HG02973 (cell line): ENCODE measurements around the gene INTS13.
"Not testable (repeated sequence)": the region's sequence is repeated elsewhere in the genome, so short reads cannot be mapped to it uniquely, and the experiment has no call there.

Source experiments
- ATAC-seq: cut with Tn5 transposase; IDR thresholded peaks from one replicate; pipeline ENCODE4 v1.9.1; 2021; ENCODE audit warnings: moderate library complexity; ENCODE audit not compliant: unreplicated experiment

Gene INTS13

DNA sequence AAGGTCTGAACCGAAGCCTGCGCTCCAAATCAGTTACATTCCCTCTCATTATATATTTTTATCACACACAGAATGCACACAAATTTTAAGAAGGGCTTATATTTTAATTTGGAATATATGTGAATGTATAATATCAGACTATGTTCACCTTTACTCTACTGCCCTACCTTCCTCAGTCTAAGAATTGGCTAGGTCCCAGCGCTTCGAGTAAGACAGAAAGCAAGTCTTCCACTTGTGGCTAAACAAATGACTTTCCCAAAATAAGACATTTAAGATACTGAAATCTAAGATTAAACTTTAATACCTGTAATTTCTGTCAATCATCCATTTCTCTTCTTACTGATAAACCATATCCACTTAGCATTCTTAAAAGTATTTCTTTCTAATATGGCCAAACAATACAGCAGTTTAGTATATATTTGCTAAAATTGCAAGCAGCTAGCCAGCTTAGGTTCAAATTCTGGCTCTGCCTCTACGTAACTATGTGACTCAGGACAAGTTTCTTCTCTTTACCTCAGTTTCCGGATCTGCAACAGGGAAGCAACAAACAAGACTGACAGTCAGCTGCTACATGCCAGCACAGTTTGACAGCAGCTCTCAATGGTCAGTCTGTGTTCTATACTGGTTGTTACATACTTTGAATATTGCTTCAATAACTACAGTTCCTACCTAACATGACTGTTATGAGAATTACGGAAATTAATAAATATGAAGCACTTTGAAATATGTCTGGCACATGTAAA is 2.0 kb downstream of the INTS13 start:
- ATAC-seq, result no peak

DNA sequence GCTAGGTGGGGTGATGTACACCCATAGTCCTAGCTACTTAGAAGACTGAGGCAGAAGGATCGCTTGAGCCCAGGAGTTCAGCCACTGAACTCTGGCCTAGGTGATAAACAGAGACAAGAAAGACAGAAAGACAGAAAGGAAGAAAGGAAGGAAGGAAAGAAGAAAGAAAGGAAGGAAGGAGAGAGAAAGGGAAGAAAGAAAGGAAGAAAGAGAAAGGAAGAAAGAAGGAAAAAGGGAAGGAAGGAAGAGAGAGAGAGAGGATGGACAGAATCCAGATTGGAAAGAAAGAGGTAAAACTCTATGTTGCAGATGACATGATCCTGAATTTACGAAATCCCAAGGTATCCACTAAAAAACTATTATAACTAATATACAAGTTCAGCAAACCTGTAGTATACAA is 8.2 kb downstream of the INTS13 start:
- no peak for ATAC-seq

DNA sequence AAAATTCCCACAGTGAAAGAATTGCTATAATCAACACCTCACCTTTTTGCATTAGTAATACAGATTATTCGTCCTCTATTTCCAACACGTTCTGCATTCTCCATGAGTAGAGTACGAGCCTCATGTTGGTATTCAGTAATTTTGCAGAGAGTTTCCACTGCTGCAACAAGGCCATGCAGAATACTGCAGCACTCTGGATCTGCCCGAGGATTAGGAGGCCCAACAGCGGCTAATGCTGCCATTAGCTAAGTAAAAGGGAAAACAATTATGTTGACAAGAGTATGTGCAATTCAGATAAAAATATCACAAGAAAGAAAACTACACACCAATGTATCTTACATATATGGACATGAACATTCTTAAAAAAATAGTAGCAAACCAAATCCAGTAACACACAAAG is 9.1 kb downstream of the INTS13 start:
- no peak for ATAC-seq

DNA sequence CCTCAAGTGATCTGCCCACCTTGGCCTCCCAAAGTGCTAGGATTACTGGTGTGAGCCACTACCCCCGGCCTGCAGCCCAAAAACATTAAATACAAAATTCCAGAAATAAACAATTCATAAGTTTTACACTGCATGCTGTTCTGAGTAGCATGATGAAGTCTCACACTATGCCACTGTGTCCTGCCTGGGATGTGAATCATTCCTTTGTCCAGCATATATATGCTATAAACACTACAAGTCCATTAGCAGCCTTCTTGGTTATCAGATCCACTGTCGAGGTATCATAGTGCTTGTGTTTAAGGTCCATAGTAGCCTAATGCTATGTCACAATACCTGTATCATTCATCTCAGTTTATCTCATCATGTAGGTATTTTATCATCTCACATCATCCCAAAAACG is 15.9 kb downstream of the INTS13 start:
- ATAC-seq, result no peak

DNA sequence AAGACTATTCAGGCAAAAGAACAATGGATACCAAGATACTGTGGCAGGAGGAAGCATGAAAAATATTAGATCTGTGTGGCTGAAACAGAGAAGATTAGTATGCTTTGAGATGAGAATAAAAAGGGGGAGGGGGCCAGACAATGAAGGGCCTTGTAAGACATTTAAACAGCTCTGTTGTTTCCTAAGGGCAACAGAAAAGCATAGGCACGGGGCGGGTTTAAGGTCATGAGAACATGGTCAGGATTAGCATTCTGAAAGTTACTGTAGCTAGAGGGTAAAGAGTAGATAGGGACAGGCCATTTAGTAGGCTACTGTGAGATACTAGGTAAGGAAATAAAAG is 18.6 kb downstream of the INTS13 start:
- no peak for ATAC-seq

DNA sequence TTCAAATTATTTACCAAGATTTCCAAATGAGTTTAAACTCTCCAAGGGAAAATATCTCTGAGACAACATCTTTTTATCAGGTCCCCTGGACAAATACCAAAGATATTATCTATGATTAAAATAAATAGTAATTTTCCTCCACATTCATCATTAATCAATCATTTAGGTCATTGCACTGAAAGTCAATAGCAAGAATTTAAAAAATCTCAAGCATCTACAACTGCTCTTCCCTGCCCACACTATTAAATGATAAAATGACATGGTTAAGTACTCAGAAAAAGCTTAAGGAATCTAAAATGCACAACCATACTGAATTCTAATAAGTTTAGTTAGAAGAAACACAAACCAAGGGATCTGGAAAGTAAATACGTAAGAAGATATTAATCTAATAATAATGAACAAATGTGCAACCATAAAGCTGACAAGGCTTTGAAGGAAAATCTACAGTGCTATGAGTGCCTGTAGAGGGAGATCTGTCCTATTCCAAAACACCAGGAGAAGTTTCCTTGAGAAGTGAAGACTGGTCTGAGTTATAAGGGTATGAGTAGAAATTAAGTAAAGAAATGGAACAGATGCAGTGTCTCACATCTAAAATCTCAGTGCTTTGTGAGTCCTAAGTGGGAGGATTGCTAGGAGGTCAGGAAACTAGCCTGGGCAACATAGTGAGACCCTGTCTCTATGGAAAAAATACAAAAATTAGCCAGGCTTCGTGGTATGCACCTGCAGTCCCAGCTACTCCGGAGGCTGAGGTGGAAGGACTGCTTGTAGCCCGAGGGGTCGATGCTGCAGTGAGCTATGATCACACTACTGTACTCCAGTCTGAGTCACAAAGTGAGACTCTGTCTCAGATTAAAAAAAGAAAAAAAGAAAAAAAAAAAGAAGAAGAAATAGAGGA is 19.2 kb downstream of the INTS13 start:
- ATAC-seq, result no peak

DNA sequence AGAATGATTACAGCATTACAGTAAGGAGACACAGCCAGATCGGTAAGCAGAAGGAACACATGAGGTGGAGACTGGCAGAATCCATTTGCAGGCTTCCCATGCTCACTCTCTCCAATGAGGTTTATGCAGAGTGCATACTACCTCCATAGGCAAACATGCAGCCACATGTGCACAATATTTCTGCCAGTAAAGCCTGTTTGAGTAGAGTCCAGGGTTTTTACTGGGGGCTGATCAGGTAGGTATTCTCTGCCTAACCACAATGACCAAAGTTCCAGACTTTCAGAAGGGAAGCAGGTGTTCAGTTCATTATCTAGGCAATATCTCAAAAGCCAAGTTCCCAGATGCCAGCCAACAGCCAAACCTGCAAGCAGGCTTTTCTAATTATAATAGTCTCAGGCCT is 31.1 kb downstream of the INTS13 start:
- ATAC-seq, result no peak

DNA sequence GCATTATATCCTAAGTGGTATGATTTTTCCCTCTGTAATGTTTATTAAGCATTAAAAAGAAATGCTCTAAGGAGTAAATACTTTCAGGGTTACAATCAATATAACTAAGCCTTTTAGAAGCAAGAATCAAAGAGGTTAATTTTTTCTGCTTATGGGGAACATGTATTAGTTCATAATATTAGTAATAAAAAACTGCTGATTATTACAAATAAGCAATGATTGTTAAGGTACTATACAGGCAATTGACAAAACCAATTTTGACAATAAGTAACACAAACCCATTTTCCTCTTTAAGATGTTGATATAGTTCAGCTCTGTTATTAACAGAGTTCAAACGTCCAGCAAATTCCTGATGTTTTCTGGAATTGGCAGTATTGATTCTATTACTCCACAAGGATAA is 31.8 kb downstream of the INTS13 start:
- no peak for ATAC-seq

DNA sequence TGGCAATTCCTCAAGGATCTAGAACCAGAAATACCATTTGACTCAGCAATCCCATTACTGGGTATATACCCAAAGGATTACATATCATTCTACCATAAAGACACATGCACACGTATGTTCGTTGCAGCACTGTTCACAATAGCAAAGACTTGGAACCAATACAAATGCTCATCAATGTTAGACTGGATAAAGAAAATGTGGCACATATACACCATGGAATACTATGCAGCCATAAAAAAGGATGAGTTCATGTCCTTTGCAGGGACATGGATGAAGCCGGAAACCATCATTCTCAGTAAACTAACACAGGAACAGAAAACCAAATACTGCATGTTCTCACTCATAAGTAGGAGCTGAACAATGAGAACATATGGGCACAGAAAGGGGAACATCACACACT is 34.4 kb downstream of the INTS13 start:
- not testable (repeated sequence) for ATAC-seq

DNA sequence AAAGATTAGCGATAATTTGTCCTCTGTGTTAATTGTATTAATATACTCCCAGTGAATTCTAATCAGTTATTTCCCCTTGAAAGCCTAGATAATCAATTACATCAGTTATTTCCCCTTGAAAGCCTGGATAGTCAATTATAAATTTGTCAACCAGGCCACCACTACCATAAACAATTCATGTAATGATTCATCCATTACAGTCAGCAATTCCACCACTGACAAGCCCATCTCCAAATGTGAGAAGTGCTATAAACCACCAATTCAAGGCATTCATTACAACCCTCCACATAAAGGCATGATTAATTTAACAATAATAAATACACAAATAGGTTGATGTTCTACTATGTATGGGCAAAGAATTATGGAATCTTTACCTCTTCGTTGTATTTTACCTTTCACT is 40.9 kb downstream of the INTS13 start:
- ATAC-seq, result no peak

DNA sequence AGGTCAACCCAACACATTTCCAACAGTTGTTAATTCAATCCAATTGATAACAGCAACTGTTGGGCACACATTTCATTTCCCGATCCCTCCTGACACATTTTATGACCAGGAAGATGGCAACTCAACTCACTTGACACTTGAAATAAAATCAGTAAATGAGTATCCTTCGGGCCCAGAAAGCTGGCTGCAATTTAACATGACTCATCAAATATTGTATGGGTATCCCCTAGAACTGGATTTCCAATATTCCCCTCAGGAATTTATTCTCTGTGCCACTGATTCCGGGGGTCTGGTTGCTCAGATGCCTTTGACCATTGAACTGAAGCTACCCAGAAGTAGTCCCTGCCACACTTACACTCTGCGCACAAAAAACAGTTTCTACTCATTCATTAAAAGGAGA is 42.1 kb downstream of the INTS13 start:
- no peak for ATAC-seq

DNA sequence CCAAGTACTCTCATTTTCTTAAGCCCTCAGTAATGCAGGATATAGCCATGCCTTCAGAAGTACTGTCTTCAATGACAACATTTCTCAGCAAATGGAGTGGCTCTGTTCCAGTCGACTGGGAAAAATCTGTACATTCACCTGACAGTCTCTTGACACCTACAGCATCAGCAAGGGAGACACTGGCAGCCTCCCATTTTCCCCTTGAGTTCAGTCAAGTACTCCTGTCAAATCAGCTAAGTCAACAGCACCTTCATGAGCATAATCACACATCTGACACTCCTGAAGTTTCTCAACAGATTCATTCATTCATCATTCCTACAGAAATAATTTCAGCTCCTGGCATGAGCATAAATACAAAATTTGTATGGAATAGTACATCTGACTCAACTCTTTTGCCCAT is 46.1 kb downstream of the INTS13 start:
- ATAC-seq, result no peak

DNA sequence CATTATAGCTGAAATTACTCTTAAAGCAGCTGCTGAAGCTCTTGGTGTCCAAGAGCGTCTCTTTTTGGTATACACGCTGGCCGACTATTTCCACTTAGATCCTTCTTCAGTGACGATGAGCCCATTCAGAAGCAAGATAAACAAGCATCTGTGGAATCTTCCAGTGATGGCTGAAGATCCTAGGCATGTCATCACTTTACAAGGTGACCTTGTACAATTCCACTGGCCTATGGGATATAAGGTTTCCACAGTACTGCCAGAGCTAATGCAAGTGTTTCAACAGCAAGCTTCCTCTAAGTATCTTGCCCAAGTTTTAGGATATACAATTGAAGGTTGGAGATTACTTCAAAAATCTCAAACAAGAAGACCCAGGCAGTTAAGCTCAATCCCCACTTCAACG is 47.0 kb downstream of the INTS13 start:
- ATAC-seq, result no peak

DNA sequence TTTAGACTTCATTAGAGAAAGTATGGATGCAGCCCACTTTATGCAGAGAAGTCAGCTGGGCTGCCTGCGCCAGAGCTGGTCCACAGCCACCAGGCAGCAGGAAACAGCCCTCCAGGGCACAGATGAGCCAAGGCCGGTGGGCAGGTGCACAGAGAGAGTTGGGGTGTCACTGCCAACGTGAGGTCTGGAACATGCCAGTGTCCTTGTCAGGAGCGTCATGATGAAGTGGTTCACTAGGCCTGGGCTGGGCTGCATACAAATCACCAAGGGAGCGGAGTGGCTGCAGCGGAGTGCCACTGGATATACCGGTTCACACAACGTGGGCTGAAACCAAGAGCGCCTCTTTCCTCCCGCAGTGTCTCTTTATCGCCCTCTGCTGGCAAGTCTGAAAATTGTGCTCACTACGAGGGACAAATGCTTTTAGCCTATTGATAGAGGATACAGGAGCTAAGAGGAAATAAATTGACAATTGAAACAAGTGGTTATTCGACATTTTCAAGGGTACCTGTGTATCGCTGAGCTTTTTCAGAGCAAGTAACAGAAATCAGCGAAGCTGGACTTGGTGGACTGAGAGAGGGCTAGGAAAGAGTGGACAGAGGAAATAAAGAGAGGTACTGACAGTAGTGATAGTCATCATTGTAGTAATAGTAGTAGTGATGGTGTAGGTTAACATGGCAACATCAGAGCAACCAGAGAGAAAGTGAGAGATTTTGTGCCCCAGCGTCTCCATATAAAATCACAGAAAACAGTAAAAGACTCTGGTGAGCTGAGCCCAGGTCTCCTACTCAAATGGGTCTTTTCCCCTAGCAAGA is 52.8 kb downstream of the INTS13 start:
- peak; percentile 68 for ATAC-seq

DNA sequence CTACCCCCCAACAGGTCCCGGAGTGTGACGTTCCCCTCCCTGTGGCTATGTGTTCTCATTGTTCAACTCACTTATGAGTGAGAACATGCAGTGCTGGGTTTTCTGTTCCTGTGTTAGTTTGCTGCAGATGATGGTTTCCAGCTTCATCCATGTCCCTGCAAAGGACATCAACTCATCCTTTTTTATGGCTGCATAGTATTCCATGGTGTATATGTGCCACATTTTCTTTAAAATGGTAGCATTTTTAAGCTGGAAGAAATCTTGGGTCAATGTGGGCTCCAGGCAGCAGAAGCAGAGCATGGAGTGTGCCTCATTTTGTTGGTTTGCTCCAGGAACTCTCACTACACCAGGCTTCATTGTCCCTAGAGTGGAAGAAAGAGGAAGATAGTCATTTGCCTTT is 57.2 kb downstream of the INTS13 start:
- no peak for ATAC-seq

DNA sequence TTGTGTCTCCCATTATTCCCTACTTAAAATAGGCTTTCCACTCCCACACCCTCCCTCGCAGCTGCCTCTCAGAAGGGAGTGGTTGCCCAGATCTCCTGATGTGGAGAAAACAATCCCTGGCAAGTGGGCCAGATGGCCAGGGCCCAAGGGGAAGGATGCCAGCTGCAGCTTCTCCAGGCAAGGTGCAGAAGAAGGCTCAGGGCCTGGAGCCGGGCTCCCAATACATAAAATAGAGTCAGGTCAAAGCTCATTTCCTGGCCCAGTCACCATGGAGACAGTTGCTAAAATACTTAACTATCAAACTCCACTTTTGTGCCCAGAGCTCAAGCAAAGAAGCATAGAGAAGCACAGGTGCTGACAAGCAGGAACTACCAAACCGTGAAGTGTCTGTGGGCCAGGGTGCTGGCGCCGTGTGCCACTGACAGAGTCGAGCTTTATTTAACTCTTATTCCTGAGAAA is 59.1 kb downstream of the INTS13 start:
- peak; percentile 56 for ATAC-seq

DNA sequence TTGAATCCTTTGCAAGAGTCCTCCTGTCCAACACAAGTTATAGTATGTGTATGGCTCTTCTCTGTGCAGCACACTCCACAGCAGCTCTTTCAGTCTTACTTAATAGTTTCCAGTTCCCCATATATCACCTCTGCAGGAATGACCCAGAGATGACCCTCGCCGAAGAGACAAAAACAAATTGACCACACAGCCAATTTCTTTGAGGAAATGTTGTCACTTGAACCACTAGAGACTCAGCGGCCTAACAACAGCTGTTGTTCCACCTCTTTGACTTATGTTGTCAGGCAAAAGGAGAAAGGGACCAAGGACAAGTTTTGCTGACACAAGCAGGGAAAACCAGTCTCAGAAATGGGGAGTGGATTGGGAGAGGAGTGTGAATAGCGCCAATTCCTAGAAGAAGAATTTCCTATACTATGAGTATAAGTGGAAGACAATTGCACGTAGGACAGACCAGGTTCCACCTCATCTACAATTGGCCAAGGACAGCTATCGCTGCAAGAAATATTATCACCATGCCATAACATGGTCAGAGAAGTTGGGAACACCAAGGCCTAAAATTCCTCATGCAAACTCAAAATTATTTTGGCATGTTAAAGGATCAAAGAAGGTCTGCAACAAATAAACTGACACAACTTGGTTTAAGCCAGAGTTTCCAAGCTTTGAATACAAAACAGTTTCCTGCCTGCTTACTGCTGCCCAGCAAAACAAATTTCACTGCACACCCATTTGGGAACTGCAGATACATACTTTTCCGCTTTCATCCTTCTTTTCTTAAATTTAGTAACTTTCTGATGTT is 63.1 kb downstream of the INTS13 start:
- peak; percentile 56 for ATAC-seq

DNA sequence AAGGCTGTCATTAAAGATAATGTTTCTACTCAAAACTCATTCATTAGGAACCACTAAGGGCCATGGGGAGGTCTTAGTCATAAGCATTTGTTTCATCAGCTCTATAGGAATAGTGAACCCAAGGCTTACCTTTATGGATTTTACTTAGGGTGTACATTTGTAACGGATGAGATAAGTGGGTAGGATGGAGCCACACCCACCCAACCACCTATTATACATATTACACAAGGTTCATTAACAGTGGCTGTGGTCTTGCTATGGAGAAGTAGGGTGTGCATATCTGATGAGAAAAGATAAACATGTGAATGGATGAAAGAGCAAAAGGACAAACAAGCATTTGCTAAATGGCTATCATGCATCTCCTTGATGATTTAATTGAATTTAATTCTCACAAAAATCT is 65.2 kb downstream of the INTS13 start:
- ATAC-seq, result no peak

DNA sequence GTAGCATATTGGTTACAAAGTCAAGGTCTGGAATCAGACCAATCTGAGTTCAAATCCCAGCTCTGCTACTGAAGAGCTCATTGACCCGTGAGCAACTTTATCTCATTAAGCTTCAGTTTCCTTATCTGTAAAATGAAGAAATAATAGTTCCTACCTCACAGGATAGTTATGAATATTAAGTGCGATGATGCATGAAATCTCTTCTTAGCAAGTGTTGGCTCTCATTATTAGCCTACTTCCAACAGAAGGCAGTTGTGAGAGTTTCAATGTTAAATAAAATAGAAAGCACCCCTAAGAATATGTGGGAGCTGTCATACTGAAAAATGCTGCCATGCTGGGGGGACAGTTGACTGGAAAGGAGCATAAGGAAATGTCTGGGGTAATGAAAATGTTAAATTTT is 65.8 kb downstream of the INTS13 start:
- ATAC-seq, result no peak

DNA sequence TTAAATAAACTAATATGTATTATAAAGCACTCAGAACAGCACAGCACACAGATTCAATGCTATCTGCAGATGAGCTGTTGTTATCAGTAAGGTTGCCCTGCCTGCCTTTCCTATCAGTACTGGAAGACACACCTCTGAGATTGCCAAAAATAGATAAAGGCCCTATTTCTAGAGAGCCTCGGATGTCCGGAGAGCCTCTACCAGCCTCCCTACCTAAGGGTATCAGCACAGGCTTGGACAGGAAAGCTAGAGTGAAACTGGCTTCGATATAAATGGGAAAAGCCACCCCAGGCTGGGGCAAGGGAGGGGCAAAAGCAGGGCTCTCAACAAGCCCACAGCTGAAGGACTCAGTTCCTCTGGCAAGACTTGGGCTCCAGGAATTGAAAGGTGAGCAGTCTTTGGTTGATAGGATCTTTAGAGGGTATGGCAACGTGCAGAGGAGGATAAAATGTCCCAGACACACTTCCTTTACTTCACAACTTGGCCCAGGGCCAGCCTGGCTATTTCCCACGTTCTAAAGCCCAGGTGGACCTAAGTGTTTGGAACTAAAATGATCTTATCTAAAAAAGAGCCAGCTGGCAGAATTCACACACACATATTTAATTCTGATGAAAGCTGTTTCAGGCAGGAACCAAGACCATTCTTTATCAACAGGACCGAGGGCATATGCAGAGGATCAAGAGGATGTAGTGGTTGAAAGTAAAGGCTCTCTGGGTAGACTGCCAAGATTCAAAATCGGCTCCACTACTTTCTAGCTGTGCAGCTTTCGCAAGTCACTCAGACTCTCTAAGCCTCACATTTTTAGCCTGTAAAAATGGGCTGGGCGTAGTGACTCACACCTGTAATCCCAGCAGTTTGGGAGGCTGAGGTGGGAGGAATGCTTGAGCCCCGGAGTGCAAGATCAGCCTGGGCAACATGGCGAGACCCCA is 67.0 kb downstream of the INTS13 start:
- ATAC-seq, result no peak
